Trophoblast cell (in vitro differentiated cells and primary cell): ENCODE measurements around the gene KMT2A.
A peak's percentile ranks its signal among the peaks of the same experiment; 100 is the strongest.

Experiments used
- DNase-seq, 2 donors: peaks; one replicate each; pipeline ENCODE4 v3.0.0-alpha.2; 2016
- H2AFZ ChIP-seq: 2 replicates; pipeline ENCODE4 v1.6.1; 2013; ENCODE audit warnings: low read length, moderate library complexity, mild to moderate bottlenecking; ENCODE audit not compliant: insufficient read depth, poor library complexity
- H2AK5ac ChIP-seq: 2 replicates; pipeline ENCODE4 v1.6.1; 2013; ENCODE audit warnings: mild to moderate bottlenecking, low read length
- H2BK120ac ChIP-seq: 2 replicates; pipeline ENCODE4 v1.6.1; 2013; ENCODE audit warnings: low read length, mild to moderate bottlenecking, moderate library complexity; ENCODE audit not compliant: insufficient read depth, poor library complexity
- H2BK12ac ChIP-seq: 2 replicates; pipeline ENCODE4 v1.6.1; 2013; ENCODE audit warnings: mild to moderate bottlenecking, low read length, moderate library complexity
- H2BK5ac ChIP-seq: 2 replicates; pipeline ENCODE4 v1.6.1; 2013; ENCODE audit warnings: low read length, low read depth, moderate library complexity, mild to moderate bottlenecking; ENCODE audit not compliant: poor library complexity
- H3K14ac ChIP-seq: 2 replicates; pipeline ENCODE4 v1.6.1; 2013; ENCODE audit warnings: mild to moderate bottlenecking, low read length
- H3K18ac ChIP-seq: 2 replicates; pipeline ENCODE4 v1.6.1; 2013; ENCODE audit warnings: mild to moderate bottlenecking, low read length
- H3K23ac ChIP-seq: 2 replicates; pipeline ENCODE4 v1.6.1; 2013; ENCODE audit warnings: low read length
- H3K27ac ChIP-seq: 2 replicates; pipeline ENCODE4 v1.5.1; 2013; ENCODE audit warnings: low read depth, mild to moderate bottlenecking, inconsistent platforms, low read length, moderate library complexity
- H3K27me3 ChIP-seq: 2 replicates; pipeline ENCODE4 v1.6.1; 2013; ENCODE audit warnings: inconsistent platforms, mild to moderate bottlenecking, low read length, moderate library complexity; ENCODE audit not compliant: insufficient read depth
- H3K36me3 ChIP-seq, 2 experiments: 1 replicate in 1 of 2; 2 replicates in 1 of 2; pipeline ENCODE4 v1.6.1; 2013; ENCODE audit warnings: low read length in 2 of 2, mild to moderate bottlenecking in 2 of 2, moderate library complexity in 1 of 2; ENCODE audit not compliant: insufficient read depth in 2 of 2, control insufficient read depth in 1 of 2
- H3K4ac ChIP-seq: 2 replicates; pipeline ENCODE4 v1.6.1; 2013; ENCODE audit warnings: low read depth, mild to moderate bottlenecking, low read length, moderate library complexity
- H3K4me1 ChIP-seq, 2 experiments: 1 replicate in 1 of 2; 2 replicates in 1 of 2; pipeline ENCODE4 v1.6.1; 2013; ENCODE audit warnings: low read length in 2 of 2, mild to moderate bottlenecking in 2 of 2, moderate library complexity in 1 of 2; ENCODE audit not compliant: insufficient read depth in 2 of 2, control insufficient read depth in 1 of 2
- H3K4me2 ChIP-seq: 2 replicates; pipeline ENCODE4 v1.6.1; 2013; ENCODE audit warnings: inconsistent platforms, mild to moderate bottlenecking, low read length, moderate library complexity
- H3K4me3 ChIP-seq: 2 replicates; pipeline ENCODE4 v1.5.1; 2013; ENCODE audit warnings: mild to moderate bottlenecking, low read depth, low read length, inconsistent platforms
- H3K79me1 ChIP-seq: one replicate; pipeline ENCODE4 v1.6.1; 2013; ENCODE audit warnings: low read length
- H3K79me2 ChIP-seq: 2 replicates; pipeline ENCODE4 v1.6.1; 2013; ENCODE audit warnings: low read length, mild to moderate bottlenecking; ENCODE audit not compliant: control insufficient read depth, insufficient read depth, poor library complexity
- H3K9ac ChIP-seq: 2 replicates; pipeline ENCODE4 v1.6.1; 2013; ENCODE audit warnings: mild to moderate bottlenecking, low read length
- H3K9me3 ChIP-seq: 2 replicates; pipeline ENCODE4 v1.6.1; 2013; ENCODE audit warnings: low read depth, mild to moderate bottlenecking, control low read depth, inconsistent platforms, low read length; ENCODE audit not compliant: insufficient read depth
- H4K12ac ChIP-seq: 2 replicates; pipeline ENCODE4 v1.6.1; 2013; ENCODE audit warnings: low read depth, mild to moderate bottlenecking, low read length, moderate library complexity
- H4K8ac ChIP-seq: 2 replicates; pipeline ENCODE4 v1.6.1; 2013; ENCODE audit warnings: low read depth, mild to moderate bottlenecking, low read length, moderate library complexity
- H4K91ac ChIP-seq: one replicate; pipeline ENCODE4 v1.6.1; 2013; ENCODE audit warnings: low read depth, mild to moderate bottlenecking, low read length, moderate library complexity
- WGBS: extraction: QIAGEN DNeasy Blood & Tissue Kit; methylation state at CpG from one replicate; pipeline ENCODE4 v1.1.7; 2013; ENCODE audit warnings: missing lambda C conversion rate; ENCODE audit not compliant: insufficient read length, insufficient coverage; ENCODE audit errors: extremely low coverage; 5-methylcytosine and 5-hydroxymethylcytosine counted together

KMT2A gene

GRCh38 chr11:118574636-118575035 lies 138.3 kb downstream of the KMT2A start:
- H3K4me2 ChIP-seq, result no peak overlapping the region
- no peak overlapping the region for H2BK5ac ChIP-seq
- H3K27me3 ChIP-seq, result no peaks in the 10 kb centered on the region
- H2BK12ac ChIP-seq, result no peak overlapping the region
- H3K36me3 ChIP-seq, result peaks cover 3% of the 10 kb centered on the region in 2 experiments
- WGBS, result no CpG with 5 or more reads among the region's 7 CpGs
- no peak overlapping the region for H3K23ac ChIP-seq
- no peak overlapping the region for H2AK5ac ChIP-seq
- no peak overlapping the region for H4K91ac ChIP-seq
- H4K12ac ChIP-seq, result peak overlapping the region; percentile 54
- H4K8ac ChIP-seq, result no peak overlapping the region
- no peak overlapping the region for H3K27ac ChIP-seq
- H3K18ac ChIP-seq, result no peak overlapping the region
- no peak overlapping the region for H2BK120ac ChIP-seq
- H3K14ac ChIP-seq, result no peak overlapping the region
- no peak overlapping the region for H3K4me3 ChIP-seq
- H3K9me3 ChIP-seq, result no peaks in the 10 kb centered on the region
- H3K9ac ChIP-seq, result no peak overlapping the region
- peaks cover 2 to 6% of the 10 kb centered on the region in 2 experiments for H3K4me1 ChIP-seq
- H3K79me1 ChIP-seq, result peaks cover 6% of the 10 kb centered on the region
- peak overlapping the region; percentile 98 for H3K4ac ChIP-seq
- H2AFZ ChIP-seq, result no peak overlapping the region
- peak; percentile 13 to 47 for DNase-seq
- H3K79me2 ChIP-seq, result peaks cover 17% of the 10 kb centered on the region
